Measurements from ENCODE around the gene CRMP1. TPM values are rescaled to one million over a fixed set of nuclear protein-coding genes. Genes with fewer than 3 reads are reported as not detected.
A peak's percentile ranks its signal among the peaks of the same experiment; 100 is the strongest.

The CRMP1 gene
- total RNA-seq, 4 donors from 2014 or later, result 0.63 to 3.0 (median 0.81) TPM; not detected in 1

- Histone ChIP-seq H3K9me3 (no peaks in the 10 kb centered on the region), H3K4me3 (replicated peaks in 1 of 3) (no peak overlapping the region), H3K36me3 (peaks cover 5 to 13% of the 10 kb centered on the region in 2 donors), H3K4me1 (no peaks in the 10 kb centered on the region), H3K27me3 (no peaks in the 10 kb centered on the region), H3K27ac (no peak overlapping the region)
- TF ChIP-seq, protein P1, sequence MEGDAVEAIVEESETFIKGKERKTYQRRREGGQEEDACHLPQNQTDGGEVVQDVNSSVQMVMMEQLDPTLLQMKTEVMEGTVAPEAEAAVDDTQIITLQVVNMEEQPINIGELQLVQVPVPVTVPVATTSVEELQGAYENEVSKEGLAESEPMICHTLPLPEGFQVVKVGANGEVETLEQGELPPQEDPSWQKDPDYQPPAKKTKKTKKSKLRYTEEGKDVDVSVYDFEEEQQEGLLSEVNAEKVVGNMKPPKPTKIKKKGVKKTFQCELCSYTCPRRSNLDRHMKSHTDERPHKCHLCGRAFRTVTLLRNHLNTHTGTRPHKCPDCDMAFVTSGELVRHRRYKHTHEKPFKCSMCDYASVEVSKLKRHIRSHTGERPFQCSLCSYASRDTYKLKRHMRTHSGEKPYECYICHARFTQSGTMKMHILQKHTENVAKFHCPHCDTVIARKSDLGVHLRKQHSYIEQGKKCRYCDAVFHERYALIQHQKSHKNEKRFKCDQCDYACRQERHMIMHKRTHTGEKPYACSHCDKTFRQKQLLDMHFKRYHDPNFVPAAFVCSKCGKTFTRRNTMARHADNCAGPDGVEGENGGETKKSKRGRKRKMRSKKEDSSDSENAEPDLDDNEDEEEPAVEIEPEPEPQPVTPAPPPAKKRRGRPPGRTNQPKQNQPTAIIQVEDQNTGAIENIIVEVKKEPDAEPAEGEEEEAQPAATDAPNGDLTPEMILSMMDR (IDR thresholded peaks at IDR 0.05), result peak in 2 of 6 experiments; percentile 13 to 33
- TF ChIP-seq POLR2A (IDR thresholded peaks at IDR 0.05), result no peak
- 69 to 73% methylated on average over 6 of the region's 6 CpGs for WGBS, 2 donors
- DNase-seq, result no peak
- intact Hi-C loops (cut with DNase I), result no loop called here
Observed at GRCh38 chr4:5824635-5825034, 68.3 kb downstream of the CRMP1 start.

DNA sequence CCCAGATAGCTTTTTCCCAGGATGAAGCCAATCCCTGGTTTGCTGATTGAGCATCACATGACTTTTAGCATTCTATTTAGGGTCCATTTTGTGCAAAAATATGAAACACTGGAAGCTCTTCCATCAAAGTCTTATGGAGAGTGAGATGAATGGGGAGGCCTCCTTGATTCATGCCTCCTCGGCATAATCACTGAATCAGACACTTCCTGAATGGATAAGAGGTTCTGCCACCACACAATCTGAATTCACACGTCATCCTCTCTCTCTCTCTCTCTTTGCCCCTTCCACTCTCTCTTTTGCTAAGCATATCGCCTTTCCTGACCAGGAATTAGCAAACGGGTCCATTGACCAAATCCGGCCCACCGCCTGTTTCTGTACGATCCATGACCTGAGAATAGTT lies 68.7 kb downstream of the CRMP1 start:
- Histone ChIP-seq H3K27me3 (no peaks in the 10 kb centered on the region), H3K4me3 (replicated peaks in 1 of 3) (no peak overlapping the region), H3K27ac (no peak overlapping the region), H3K36me3 (peaks cover 5 to 13% of the 10 kb centered on the region in 2 donors), H3K9me3 (no peaks in the 10 kb centered on the region), H3K4me1 (no peaks in the 10 kb centered on the region)
- WGBS, 2 donors, result 92 to 93% methylated on average over 7 of the region's 7 CpGs
- intact Hi-C loops (cut with DNase I), result no loop called here
- TF ChIP-seq, protein P1 (IDR thresholded peaks at IDR 0.05), result no peak
- no peak for TF ChIP-seq POLR2A (IDR thresholded peaks at IDR 0.05)
- DNase-seq, result no peak

GRCh38 chr4:5823542-5824211 lies 69.2 kb downstream of the CRMP1 start:
- H3K4me3 ChIP-seq (replicated peaks in 1 of 3), result no peak overlapping the region
- intact Hi-C loops (cut with DNase I), result no loop called here
- no peak for TF ChIP-seq POLR2A (IDR thresholded peaks at IDR 0.05)
- TF ChIP-seq, protein P1 (IDR thresholded peaks at IDR 0.05), result no peak
- H3K9me3 ChIP-seq, result no peaks in the 10 kb centered on the region
- no peaks in the 10 kb centered on the region for H3K27me3 ChIP-seq
- no peaks in the 10 kb centered on the region for H3K4me1 ChIP-seq
- H3K36me3 ChIP-seq, result peaks cover 5 to 13% of the 10 kb centered on the region in 2 donors
- WGBS, 2 donors, result 90 to 93% methylated on average over 10 of the region's 10 CpGs
- no peak overlapping the region for H3K27ac ChIP-seq
- no peak for DNase-seq

DNA sequence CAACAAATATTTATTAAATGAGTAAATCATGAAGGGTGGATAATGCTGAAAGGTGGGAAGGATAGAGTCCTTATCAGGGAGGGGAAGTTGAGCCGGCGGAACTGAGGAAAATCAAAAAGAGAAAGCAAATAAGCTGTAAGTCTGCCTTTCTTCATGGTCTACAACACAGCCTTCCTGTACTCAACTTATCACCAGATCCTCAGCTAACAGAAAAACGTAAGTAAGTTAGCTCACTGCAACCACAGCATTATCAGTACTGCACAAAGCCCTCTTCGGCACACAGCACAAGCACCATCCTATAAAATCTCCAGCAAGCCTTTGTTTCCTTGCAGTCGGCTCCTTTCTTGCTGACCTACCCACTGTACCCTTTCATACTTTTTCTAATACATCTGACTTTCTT lies 70.3 kb downstream of the CRMP1 start:
- H3K9me3 ChIP-seq, result no peaks in the 10 kb centered on the region
- H3K4me3 ChIP-seq (replicated peaks in 1 of 3), result no peak overlapping the region
- no peak for DNase-seq
- no peak for TF ChIP-seq POLR2A (IDR thresholded peaks at IDR 0.05)
- TF ChIP-seq, protein P1 (IDR thresholded peaks at IDR 0.05), result no peak
- intact Hi-C loops (cut with DNase I), result no loop called here
- H3K4me1 ChIP-seq, result no peaks in the 10 kb centered on the region
- peaks cover 5 to 13% of the 10 kb centered on the region in 2 donors for H3K36me3 ChIP-seq
- WGBS, 2 donors, result 85 to 93% methylated on average over 5 of the region's 5 CpGs
- H3K27ac ChIP-seq, result no peak overlapping the region
- H3K27me3 ChIP-seq, result no peaks in the 10 kb centered on the region

DNA sequence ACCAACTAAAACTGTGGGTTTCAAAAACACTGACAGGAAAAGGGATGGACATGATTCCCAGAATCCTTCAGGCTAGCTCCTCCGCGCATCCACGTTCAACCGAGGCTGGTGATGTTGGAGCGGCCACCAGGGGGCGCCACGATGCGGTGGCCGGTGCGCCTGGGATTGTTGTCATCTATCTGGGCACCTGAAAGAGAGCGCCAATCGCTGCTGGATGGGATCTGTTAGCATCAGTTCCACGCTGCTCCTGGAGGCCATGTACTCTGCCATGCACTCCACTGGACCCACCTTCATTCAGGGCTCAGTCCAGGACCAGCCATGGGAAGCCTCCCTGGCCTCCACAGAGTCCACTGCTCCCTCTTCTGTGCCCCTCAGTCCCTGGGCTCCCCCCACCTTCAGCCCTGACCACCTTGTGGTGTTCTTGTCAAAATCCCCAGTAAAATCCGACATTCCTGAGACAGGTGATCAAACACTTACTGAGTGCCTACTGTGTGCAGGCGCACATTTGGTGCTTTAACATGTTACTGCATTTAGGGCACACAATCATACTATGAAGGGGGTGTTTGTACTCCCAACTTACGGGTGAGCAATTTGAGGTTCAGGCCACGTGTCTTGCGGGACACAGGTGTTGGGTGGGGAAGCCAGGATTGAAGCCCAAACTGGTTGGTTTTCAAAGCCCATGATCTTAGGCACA lies 71.1 kb downstream of the CRMP1 start:
- Histone ChIP-seq H3K9me3 (no peaks in the 10 kb centered on the region), H3K4me1 (no peaks in the 10 kb centered on the region), H3K36me3 (peaks cover 5 to 13% of the 10 kb centered on the region in 2 donors), H3K27me3 (no peaks in the 10 kb centered on the region), H3K4me3 (replicated peaks in 1 of 3) (no peak overlapping the region), H3K27ac (no peak overlapping the region)
- TF ChIP-seq POLR2A (IDR thresholded peaks at IDR 0.05), result no peak
- TF ChIP-seq, protein P1 (IDR thresholded peaks at IDR 0.05), result peak in 3 of 6 experiments; percentile 27 to 49 (median 40)
- no peak for DNase-seq
- WGBS, 2 donors, result 70 to 75% methylated on average over 18 of the region's 18 CpGs
- intact Hi-C loops (cut with DNase I), result no loop called here

All from thyroid gland (tissue), 4 donors.